Skeletal muscle satellite cell (primary cell): ENCODE data around the gene AADACL3.
"Not testable (repeated sequence)": the region's sequence is repeated elsewhere in the genome, so short reads cannot be mapped to it uniquely, and the experiment has no call there.

Experiments used
- H3K27me3 ChIP-seq: 2 replicates; pipeline ENCODE4 v1.7.0; 2013; ENCODE audit warnings: low read length; ENCODE audit not compliant: control insufficient read depth, insufficient read depth
- H3K36me3 ChIP-seq: 2 replicates; pipeline ENCODE4 v1.7.0; 2013; ENCODE audit warnings: mild to moderate bottlenecking, control low read depth, low read length; ENCODE audit not compliant: insufficient read depth
- H3K4me1 ChIP-seq: 2 replicates; pipeline ENCODE4 v1.7.0; 2013; ENCODE audit warnings: low read length; ENCODE audit not compliant: control insufficient read depth, insufficient read depth
- H3K4me2 ChIP-seq: 2 replicates; pipeline ENCODE4 v1.7.0; 2013; ENCODE audit warnings: mild to moderate bottlenecking, low read length
- H3K4me3 ChIP-seq: 2 replicates; pipeline ENCODE4 v1.7.0; 2013; ENCODE audit warnings: low read length
- H3K9ac ChIP-seq: 2 replicates; pipeline ENCODE4 v1.7.0; 2013; ENCODE audit warnings: mild to moderate bottlenecking, low read depth, low read length, moderate library complexity
- H3K9me3 ChIP-seq: replicated peaks from 2 replicates; pipeline ENCODE4 v1.7.0; 2013; ENCODE audit warnings: mild to moderate bottlenecking, control low read depth, low read length

The AADACL3 gene

GRCh38 chr1:12717301-12717838, 1.5 kb downstream of the AADACL3 start:
- Histone ChIP-seq H3K4me1 (no peaks in the 10 kb centered on the region), H3K36me3 (no peaks in the 10 kb centered on the region), H3K9ac (no peak overlapping the region), H3K9me3 (no peaks in the 10 kb centered on the region), H3K27me3 (no peaks in the 10 kb centered on the region), H3K4me2 (no peak overlapping the region), H3K4me3 (no peak overlapping the region)

- Histone ChIP-seq H3K27me3 (no peaks in the 10 kb centered on the region), H3K9me3 (no peaks in the 10 kb centered on the region), H3K36me3 (no peaks in the 10 kb centered on the region), H3K9ac (no peak overlapping the region), H3K4me2 (no peak overlapping the region), H3K4me3 (no peak overlapping the region), H3K4me1 (no peaks in the 10 kb centered on the region)
These were observed 6.7 kb downstream of the AADACL3 start for GRCh38 chr1:12722626-12723025.

DNA sequence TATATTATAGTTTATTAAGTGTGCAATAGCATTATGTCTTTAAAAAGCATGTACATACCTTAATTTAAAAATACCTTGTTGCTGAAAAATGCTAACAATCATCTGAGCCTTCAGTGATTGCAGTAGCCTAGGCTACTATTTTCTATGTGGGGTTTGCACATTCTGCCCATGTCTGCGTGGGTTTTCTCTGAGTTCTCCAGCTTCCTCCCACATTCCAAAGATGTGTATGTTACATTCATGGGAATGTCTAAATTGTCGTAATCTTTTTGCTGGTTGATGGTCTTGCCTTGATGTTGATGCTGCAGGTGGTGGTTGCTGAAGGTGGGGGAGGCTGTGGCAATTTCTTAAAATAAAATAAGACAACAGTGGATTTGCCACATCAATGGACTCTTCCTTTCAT, 12.5 kb downstream of the AADACL3 start:
- H3K4me2 ChIP-seq: no peak overlapping the region
- H3K4me3 ChIP-seq: no peak overlapping the region
- H3K27me3 ChIP-seq: no peaks in the 10 kb centered on the region

DNA sequence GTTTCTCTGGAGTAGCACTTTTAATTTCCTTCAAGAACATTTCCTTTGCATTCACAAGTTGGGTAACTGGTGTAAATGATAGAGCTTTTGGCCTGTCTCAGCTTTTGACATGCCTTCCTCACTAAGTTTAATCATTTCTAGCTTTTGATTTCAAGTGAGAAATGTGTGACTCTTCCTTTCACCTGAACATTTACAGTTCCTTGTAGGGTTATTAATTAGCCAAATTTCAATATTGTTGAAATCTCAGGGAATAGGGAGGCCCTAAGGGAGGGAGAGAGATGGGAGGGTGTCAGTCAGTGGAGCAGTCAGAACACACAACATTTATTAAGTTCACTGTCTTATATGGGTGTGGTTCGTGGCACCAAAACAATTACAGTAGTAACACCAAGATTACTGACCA, 14.2 kb downstream of the AADACL3 start:
- H3K4me1 ChIP-seq: no peaks in the 10 kb centered on the region
- no peaks in the 10 kb centered on the region for H3K9me3 ChIP-seq
- no peak overlapping the region for H3K4me2 ChIP-seq
- no peaks in the 10 kb centered on the region for H3K27me3 ChIP-seq
- H3K9ac ChIP-seq: no peak overlapping the region
- no peak overlapping the region for H3K4me3 ChIP-seq
- H3K36me3 ChIP-seq: no peaks in the 10 kb centered on the region

More for the DNA sequence above, 12.5 kb downstream of the AADACL3 start:
- H3K36me3 ChIP-seq: no peaks in the 10 kb centered on the region
- H3K9me3 ChIP-seq: no peaks in the 10 kb centered on the region
- H3K9ac ChIP-seq: no peak overlapping the region
- no peaks in the 10 kb centered on the region for H3K4me1 ChIP-seq

DNA sequence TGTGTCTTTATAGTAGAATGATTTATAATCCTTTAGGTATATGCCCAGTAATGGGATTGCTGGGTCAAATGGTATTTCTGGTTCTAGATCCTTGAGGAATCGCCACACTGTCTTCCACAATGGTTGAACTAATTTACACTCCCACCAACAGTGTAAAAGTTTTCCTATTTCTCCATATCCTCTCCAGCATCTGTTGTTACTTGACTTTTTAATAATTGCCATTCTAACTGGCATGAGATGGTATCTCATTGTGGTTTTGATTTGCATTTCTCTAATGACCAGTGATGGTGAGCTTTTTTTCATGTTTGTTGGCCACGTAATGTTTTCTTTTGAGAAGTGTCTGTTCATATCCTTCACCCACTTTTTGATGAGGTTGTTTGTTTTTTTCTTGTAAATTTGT, 15.2 kb downstream of the AADACL3 start:
- not testable (repeated sequence) for H3K4me1 ChIP-seq, H3K4me2 ChIP-seq, H3K9ac ChIP-seq, H3K4me3 ChIP-seq, H3K36me3 ChIP-seq, H3K9me3 ChIP-seq, H3K27me3 ChIP-seq

GRCh38 chr1:12734651-12735050, 18.7 kb downstream of the AADACL3 start:
- no peaks in the 10 kb centered on the region for H3K36me3 ChIP-seq
- H3K9ac ChIP-seq: no peak overlapping the region
- no peak overlapping the region for H3K4me2 ChIP-seq
- no peaks in the 10 kb centered on the region for H3K9me3 ChIP-seq
- H3K4me1 ChIP-seq: no peaks in the 10 kb centered on the region
- H3K4me3 ChIP-seq: no peak overlapping the region
- H3K27me3 ChIP-seq: no peaks in the 10 kb centered on the region

GRCh38 chr1:12738934-12739333, 23.0 kb downstream of the AADACL3 start:
- H3K4me3 ChIP-seq: no peak overlapping the region
- no peaks in the 10 kb centered on the region for H3K36me3 ChIP-seq
- H3K27me3 ChIP-seq: no peaks in the 10 kb centered on the region
- no peak overlapping the region for H3K9ac ChIP-seq
- H3K9me3 ChIP-seq: no peaks in the 10 kb centered on the region
- H3K4me1 ChIP-seq: no peaks in the 10 kb centered on the region
- H3K4me2 ChIP-seq: no peak overlapping the region

GRCh38 chr1:12739613-12740012, 23.7 kb downstream of the AADACL3 start:
- H3K4me3 ChIP-seq: no peak overlapping the region
- H3K9me3 ChIP-seq: peaks cover 2% of the 10 kb centered on the region
- H3K36me3 ChIP-seq: no peaks in the 10 kb centered on the region

GRCh38 chr1:12741946-12742345, 26.0 kb downstream of the AADACL3 start:
- H3K4me2 ChIP-seq: no peak overlapping the region
- H3K9ac ChIP-seq: no peak overlapping the region
- no peaks in the 10 kb centered on the region for H3K27me3 ChIP-seq
- no peaks in the 10 kb centered on the region for H3K4me1 ChIP-seq
- no peaks in the 10 kb centered on the region for H3K36me3 ChIP-seq
- H3K9me3 ChIP-seq: peaks cover 2% of the 10 kb centered on the region
- no peak overlapping the region for H3K4me3 ChIP-seq

More at GRCh38 chr1:12739613-12740012, 23.7 kb downstream of the AADACL3 start:
- Histone ChIP-seq H3K4me1 (no peaks in the 10 kb centered on the region), H3K4me2 (no peak overlapping the region), H3K27me3 (no peaks in the 10 kb centered on the region), H3K9ac (no peak overlapping the region)

DNA sequence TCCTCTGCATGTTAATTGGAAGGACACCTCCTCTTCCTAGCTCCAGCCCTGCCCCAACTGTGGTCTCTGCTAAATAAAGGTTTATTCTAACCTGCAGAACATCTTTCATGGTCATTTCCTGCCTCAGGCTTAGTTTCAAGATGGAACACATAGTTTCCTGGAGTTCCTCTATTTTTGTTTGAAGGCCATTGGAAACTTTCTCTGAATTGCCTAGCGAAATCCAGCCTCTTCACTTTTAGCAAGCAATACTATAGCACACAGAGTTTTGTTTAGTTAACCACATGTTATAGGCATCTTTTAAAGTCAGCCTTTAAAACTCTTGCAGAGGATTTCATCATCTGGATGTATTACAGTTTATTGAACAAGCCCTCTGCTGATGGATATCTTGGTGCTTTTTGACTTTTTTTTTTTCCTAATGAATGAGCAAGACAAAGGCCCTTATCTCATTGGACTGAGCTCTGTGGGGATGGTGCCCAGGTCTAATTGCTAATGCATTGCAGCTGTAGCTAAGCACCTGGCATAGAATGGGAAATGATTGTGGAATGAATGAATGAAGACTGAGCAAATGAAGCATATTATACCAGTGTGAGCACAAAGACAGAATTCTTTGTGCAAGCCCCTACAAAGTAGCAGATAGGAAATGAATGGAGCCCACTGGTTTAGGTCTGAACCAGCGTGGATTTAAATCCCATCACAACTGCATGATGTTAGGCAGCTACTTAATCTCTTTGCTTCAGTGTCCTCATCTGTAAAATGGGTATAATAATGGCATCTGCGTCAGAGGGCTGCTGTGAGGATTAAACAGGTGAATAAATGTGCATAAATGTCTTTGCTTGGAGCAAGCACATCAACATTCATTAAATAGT, 29.4 kb downstream of the AADACL3 start:
- H3K4me3 ChIP-seq: no peak overlapping the region
- H3K27me3 ChIP-seq: no peaks in the 10 kb centered on the region
- H3K4me1 ChIP-seq: no peaks in the 10 kb centered on the region
- H3K9ac ChIP-seq: no peak overlapping the region
- no peak overlapping the region for H3K4me2 ChIP-seq
- peaks cover 2% of the 10 kb centered on the region for H3K9me3 ChIP-seq
- no peaks in the 10 kb centered on the region for H3K36me3 ChIP-seq

DNA sequence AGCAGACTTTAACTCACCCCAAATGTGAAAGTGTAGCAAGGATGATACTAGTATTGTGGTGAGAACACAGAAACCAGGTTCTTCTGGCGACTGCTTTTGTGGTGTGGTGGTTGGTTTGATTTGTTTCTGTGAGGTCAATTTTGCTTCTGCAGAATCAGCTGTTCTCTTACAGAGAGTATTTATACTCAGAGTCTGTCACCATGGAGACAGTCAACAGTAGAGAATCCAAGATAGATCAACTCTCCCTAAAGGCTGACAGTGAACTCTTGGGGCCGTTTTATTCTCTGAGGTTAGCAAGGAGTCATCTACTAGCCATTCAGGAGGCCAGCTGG, 30.0 kb downstream of the AADACL3 start, which contains the start of gene CFAP107:
CFAP107 (plus strand) TSS at position 209 of the 332 bp plus-strand sequence. CDS start 231 bp downstream, outside the sequence.
- peaks cover 2% of the 10 kb centered on the region for H3K9me3 ChIP-seq
- no peak within 1 kb of the TSS for H3K9ac ChIP-seq
- no peaks in the 10 kb centered on the region for H3K4me1 ChIP-seq
- H3K4me3 ChIP-seq: no peak within 1 kb of the TSS
- no peaks in the 10 kb centered on the region for H3K27me3 ChIP-seq
- no peak within 1 kb of the TSS for H3K4me2 ChIP-seq
- H3K36me3 ChIP-seq: no peaks in the 10 kb centered on the region
